Adrenal gland (tissue), 12 donors: ENCODE results near the gene CAMK4. TPM values are rescaled to one million over a fixed set of nuclear protein-coding genes. Genes with fewer than 3 reads are reported as not detected.

Source experiments
- DNase-seq, 7 donors: peaks; one replicate each; pipeline ENCODE4 v3.0.0-alpha.2; 2019 to 2020
- H3K27ac ChIP-seq, 5 donors: fragments of 200-600 bp; sonication (generic) in 4 of 5; 1 replicate in 3 of 5; 2 replicates in 2 of 5; pipeline versions ENCODE4 v1.5.1 to v1.8.0; 2016 to 2020; ENCODE audit warnings: mild to moderate bottlenecking in 1 of 5
- H3K27me3 ChIP-seq: fragments of 200-600 bp; 2 replicates; pipeline ENCODE4 v1.8.0; 2021
- H3K36me3 ChIP-seq, 2 donors: fragments of 200-600 bp; replicated peaks in 1 of 2; 1 replicate in 1 of 2; 2 replicates in 1 of 2; pipeline versions ENCODE4 v1.5.1 to v1.8.0; 2018 to 2022
- H3K4me1 ChIP-seq, 2 donors: fragments of 200-600 bp; replicated peaks in 1 of 2; 1 replicate in 1 of 2; 2 replicates in 1 of 2; pipeline versions ENCODE4 v1.5.1 to v1.8.0; 2018 to 2021
- H3K4me3 ChIP-seq, 4 donors: fragments of 200-600 bp; sonication (generic) in 3 of 4; one replicate each; pipeline ENCODE4 v1.5.1; 2016 to 2018
- H3K9me3 ChIP-seq, 3 donors: fragments of 200-600 bp; sonication (generic) in 1 of 3; replicated peaks in 1 of 3; 1 replicate in 2 of 3; 2 replicates in 1 of 3; pipeline versions ENCODE4 v1.5.1 to v1.8.0; 2016 to 2021
- POLR2A ChIP-seq, 2 donors: fragments of 450-650 bp; IDR thresholded peaks; one replicate each; pipeline ENCODE4 v1.6.1; 2017; ENCODE audit warnings: antibody characterized with exemption in 2 of 2, mild to moderate bottlenecking in 2 of 2, moderate library complexity in 1 of 2
- WGBS, 4 donors: extraction: QIAGEN DNeasy Blood & Tissue Kit in 2 of 4; methylation state at CpG; one replicate each; pipeline versions ENCODE4 v1.1.5 to v1.1.7; 2013 to 2017; 5-methylcytosine and 5-hydroxymethylcytosine counted together
- intact Hi-C, 2 donors: fragments of 100-400 bp; cut with DNase I; formaldehyde crosslinking; loops; one replicate each; pipeline versions ENCODE4 v1.14.1 to v1.15.0; 2022 to 2023
- polyA plus RNA-seq, 3 donors: library from polyadenylated mRNA; stranded (reverse); fragments of 200-250 nt in 2 of 3; fragments of 350-450 nt in 1 of 3; fragmentation: Illumina TruSeq in 1 of 3; extraction: RNeasy Lipid Tissue Mini Kit (QIAGEN cat#74804) in 1 of 3; gene quantifications; one replicate each; pipeline ENCODE4 v1.2.3, GENCODE V29; 2013 to 2014
- total RNA-seq, 9 donors: library from RNA; depleted of rRNA in 4 of 9; stranded (reverse); fragments of >200 nt in 4 of 9; fragments of 120-200 nt in 1 of 9; fragmentation: NEBNext Ultra II Directional in 1 of 9; extraction: Animal tissue kit (Norgen Biotek cat#: 25700) in 1 of 9; gene quantifications; one replicate each; pipeline versions ENCODE4 v1.1.0 to v1.2.4, GENCODE V29; 2013 to 2023
- TF ChIP-seq, protein P1 (sequence below), 6 experiments: fragments of 450-650 bp in 4 of 6; fragments of 200-600 bp in 2 of 6; sonication (generic) in 1 of 6; IDR thresholded peaks; 1 replicate in 5 of 6; 2 replicates in 1 of 6; pipeline versions ENCODE4 v1.5.1 to v1.8.0; 2016 to 2021; ENCODE audit warnings: antibody characterized with exemption in 6 of 6, mild to moderate bottlenecking in 2 of 6, moderate library complexity in 1 of 6
- donor health status: healthy with polysubstance abuse.
- donor health status: Bipolar disorder and iron deficiency.
- donor health status: DM: yes; HTN: yes; CAD: no.
- donor health status: DM: no; HTN: no; CAD: no.
- donor health status: DM: no; HTN: no; CAD: no.
- donor health status: DM: yes; HTN: yes; CAD: no.

CAMK4 gene
- total and polyA plus RNA-seq, 12 donors = 0.06 to 9.2 (median 2.0) TPM

DNA sequence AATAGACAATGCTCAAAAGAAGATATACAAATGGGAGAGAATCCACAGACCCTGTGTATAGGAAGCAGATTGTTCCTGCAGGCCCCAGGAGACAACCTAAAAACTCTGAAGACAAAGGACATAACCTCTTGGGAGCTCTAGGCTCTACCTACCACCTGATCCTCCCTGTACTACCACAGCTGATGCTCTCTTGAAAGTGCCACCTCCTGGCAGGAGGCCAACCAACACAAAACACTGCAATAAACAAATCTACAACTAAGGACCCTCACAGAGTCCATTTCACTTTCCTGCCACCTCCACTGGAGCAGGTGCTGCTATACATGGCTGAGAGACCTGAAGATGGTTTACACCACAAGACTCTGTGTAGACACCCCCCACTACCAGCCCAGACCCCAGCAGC lies 239.1 kb downstream of the CAMK4 start:
- no peak for TF ChIP-seq POLR2A (IDR thresholded peaks at IDR 0.05)
- TF ChIP-seq, protein P1, sequence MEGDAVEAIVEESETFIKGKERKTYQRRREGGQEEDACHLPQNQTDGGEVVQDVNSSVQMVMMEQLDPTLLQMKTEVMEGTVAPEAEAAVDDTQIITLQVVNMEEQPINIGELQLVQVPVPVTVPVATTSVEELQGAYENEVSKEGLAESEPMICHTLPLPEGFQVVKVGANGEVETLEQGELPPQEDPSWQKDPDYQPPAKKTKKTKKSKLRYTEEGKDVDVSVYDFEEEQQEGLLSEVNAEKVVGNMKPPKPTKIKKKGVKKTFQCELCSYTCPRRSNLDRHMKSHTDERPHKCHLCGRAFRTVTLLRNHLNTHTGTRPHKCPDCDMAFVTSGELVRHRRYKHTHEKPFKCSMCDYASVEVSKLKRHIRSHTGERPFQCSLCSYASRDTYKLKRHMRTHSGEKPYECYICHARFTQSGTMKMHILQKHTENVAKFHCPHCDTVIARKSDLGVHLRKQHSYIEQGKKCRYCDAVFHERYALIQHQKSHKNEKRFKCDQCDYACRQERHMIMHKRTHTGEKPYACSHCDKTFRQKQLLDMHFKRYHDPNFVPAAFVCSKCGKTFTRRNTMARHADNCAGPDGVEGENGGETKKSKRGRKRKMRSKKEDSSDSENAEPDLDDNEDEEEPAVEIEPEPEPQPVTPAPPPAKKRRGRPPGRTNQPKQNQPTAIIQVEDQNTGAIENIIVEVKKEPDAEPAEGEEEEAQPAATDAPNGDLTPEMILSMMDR (IDR thresholded peaks at IDR 0.05) = no peak
- no peak for DNase-seq
- H3K27ac ChIP-seq = no peak overlapping the region
- H3K36me3 ChIP-seq = no peaks in the 10 kb centered on the region
- intact Hi-C loops = no loop called here
- no peaks in the 10 kb centered on the region for H3K27me3 ChIP-seq
- no peaks in the 10 kb centered on the region for H3K9me3 ChIP-seq
- H3K4me1 ChIP-seq = no peaks in the 10 kb centered on the region
- H3K4me3 ChIP-seq = no peak overlapping the region

GRCh38 chr5:111469293-111469896 lies 245.2 kb downstream of the CAMK4 start:
- H3K4me3 ChIP-seq = no peak overlapping the region
- no peaks in the 10 kb centered on the region for H3K9me3 ChIP-seq
- H3K36me3 ChIP-seq = no peaks in the 10 kb centered on the region
- WGBS, 4 donors = 65 to 87% (median 77%) methylated on average over 2 of the region's 2 CpGs
- no peak overlapping the region for H3K27ac ChIP-seq
- no peaks in the 10 kb centered on the region for H3K27me3 ChIP-seq
- intact Hi-C loops = no loop called here
- no peak for TF ChIP-seq POLR2A (IDR thresholded peaks at IDR 0.05)
- TF ChIP-seq, protein P1 (IDR thresholded peaks at IDR 0.05) = no peak
- no peaks in the 10 kb centered on the region for H3K4me1 ChIP-seq
- DNase-seq = no peak

DNA sequence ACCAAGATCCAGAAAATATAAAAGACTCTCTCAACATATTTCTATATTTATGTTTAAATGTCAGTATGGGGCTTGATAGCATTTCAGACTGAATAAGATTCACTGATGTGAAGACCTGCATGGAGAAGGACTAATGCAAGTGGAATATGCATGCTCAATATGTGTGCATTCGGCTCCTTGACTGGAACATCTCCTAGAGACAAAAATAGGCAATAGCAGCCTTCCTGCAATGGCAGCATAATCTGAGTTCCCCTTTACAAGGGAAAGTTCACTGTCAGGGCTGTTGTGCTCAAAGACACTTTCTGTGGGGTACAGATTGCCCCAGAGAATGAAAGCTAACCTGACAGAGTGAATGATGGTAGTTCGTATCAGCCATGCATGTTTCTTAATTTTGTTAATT lies 245.7 kb downstream of the CAMK4 start:
- no peak overlapping the region for H3K4me3 ChIP-seq
- no peaks in the 10 kb centered on the region for H3K4me1 ChIP-seq
- DNase-seq = no peak
- no peak for TF ChIP-seq POLR2A (IDR thresholded peaks at IDR 0.05)
- TF ChIP-seq, protein P1 (IDR thresholded peaks at IDR 0.05) = no peak
- H3K9me3 ChIP-seq = no peaks in the 10 kb centered on the region
- no peak overlapping the region for H3K27ac ChIP-seq
- intact Hi-C loops = no loop called here
- no peaks in the 10 kb centered on the region for H3K27me3 ChIP-seq
- 59 to 67% (median 62%) methylated on average over 2 of the region's 2 CpGs for WGBS, 4 donors
- no peaks in the 10 kb centered on the region for H3K36me3 ChIP-seq

DNA sequence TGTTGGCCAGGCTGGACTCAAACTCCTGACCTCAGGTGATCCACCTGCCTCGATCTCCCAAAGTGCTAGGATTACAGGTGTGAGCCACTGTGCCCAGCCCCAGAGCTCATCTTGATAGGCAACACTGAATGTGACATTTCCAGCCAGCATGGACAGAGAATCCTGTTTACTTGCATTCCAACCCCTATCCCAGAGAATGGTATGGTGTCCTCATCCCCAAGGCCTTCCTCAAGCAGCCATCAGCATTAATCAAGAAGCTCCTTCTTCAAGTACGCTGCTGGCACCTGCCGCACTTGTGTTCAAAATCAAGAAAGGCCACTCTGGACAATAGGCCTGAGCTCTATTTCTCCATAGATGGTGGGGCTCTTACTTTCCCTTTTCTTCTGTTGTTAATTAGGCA lies 247.9 kb downstream of the CAMK4 start:
- Histone ChIP-seq H3K27ac (no peak overlapping the region), H3K4me1 (no peaks in the 10 kb centered on the region), H3K9me3 (no peaks in the 10 kb centered on the region), H3K36me3 (no peaks in the 10 kb centered on the region), H3K4me3 (no peak overlapping the region), H3K27me3 (no peaks in the 10 kb centered on the region)
- intact Hi-C loops = no loop called here
- TF ChIP-seq POLR2A (IDR thresholded peaks at IDR 0.05) = no peak
- TF ChIP-seq, protein P1 (IDR thresholded peaks at IDR 0.05) = no peak
- 84 to 95% (median 90%) methylated on average over 3 of the region's 3 CpGs for WGBS, 4 donors
- DNase-seq = no peak
